Measurements from ENCODE around the gene ARSB.

Gene ARSB

DNA sequence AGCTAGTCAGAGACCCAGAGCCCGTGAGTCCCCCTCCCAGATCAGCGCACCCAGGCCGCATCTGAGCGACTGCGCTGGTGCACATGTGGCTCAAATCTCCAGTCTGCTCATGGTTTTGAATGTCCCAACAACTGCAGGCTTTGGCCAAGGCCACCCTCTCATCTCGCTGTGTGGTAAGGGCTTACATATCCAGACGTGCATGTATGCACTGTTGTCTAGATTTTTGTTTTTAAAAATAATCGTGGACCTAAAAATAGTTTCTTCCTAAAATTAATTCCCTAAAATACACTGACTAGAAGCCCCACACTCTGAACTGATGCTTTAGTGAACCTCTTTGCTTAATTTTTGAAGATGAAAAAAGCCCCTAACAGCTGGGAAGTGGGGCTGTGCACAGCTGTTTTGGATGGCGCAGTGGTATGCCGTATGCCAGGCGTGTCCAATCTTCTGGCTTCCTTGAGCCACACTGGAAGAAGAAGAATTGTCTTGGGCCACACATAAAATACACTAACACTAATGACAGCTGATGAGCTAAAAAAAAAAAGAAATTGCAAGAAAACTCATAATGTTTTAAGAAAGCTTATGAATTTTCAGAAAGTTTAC is 193.5 kb downstream of the ARSB start:
- no peak overlapping the region for H2AK5ac ChIP-seq (ENCODE audit: low read length, severe bottlenecking)
- H4K8ac ChIP-seq (ENCODE audit: low read length) = no peak overlapping the region
- no peak overlapping the region for H2BK15ac ChIP-seq (ENCODE audit: low read depth, poor library complexity, severe bottlenecking)
- peaks cover 5% of the 10 kb centered on the region for H3K4me1 ChIP-seq (ENCODE audit: control insufficient read depth, insufficient read depth, low read depth, low read length)
- H3K4ac ChIP-seq (ENCODE audit: low read depth in 1 of 2, low read length in 2 of 2) = no peak overlapping the region
- H3K36me3 ChIP-seq (ENCODE audit: control insufficient read depth in 1 of 2, insufficient read depth in 2 of 2, low read depth in 1 of 2, low read length in 2 of 2) = no peaks in the 10 kb centered on the region
- no peak for DNase-seq
- no peak overlapping the region for H2BK12ac ChIP-seq (ENCODE audit: low read length in 2 of 2)
- H2AFZ ChIP-seq (ENCODE audit: low read depth, low read length) = no peak overlapping the region
- 94% methylated on average over 5 of the region's 11 CpGs for WGBS
- no peak overlapping the region for H3K9ac ChIP-seq (ENCODE audit: low read length)
- H4K91ac ChIP-seq (ENCODE audit: low read length) = no peak overlapping the region
- H2BK5ac ChIP-seq (ENCODE audit: low read depth, low read length, poor library complexity, severe bottlenecking) = no peak overlapping the region
- no peak overlapping the region for H3K4me2 ChIP-seq (ENCODE audit: low read length, poor library complexity, severe bottlenecking)
- no peak overlapping the region for H3K4me3 ChIP-seq (ENCODE audit: insufficient read depth in 1 of 2, low read depth in 1 of 2, low read length in 2 of 2)
- no peaks in the 10 kb centered on the region for H3K27me3 ChIP-seq (ENCODE audit: control insufficient read depth in 1 of 2, insufficient read depth in 1 of 2, low read length in 2 of 2)
- H3K23ac ChIP-seq (ENCODE audit: low read length in 2 of 2) = no peak overlapping the region
- H3K9me3 ChIP-seq (ENCODE audit: control insufficient read depth, low read length) = no peaks in the 10 kb centered on the region
- H3K18ac ChIP-seq (ENCODE audit: low read depth in 1 of 2, low read length in 2 of 2) = no peak overlapping the region
- no peak overlapping the region for H2BK120ac ChIP-seq (ENCODE audit: low read depth, low read length)
- no peak overlapping the region for H3K27ac ChIP-seq (ENCODE audit: low read length, poor library complexity, severe bottlenecking)
- peaks cover 3% of the 10 kb centered on the region for H3K79me1 ChIP-seq (replicated peaks; ENCODE audit: low read length, poor library complexity, severe bottlenecking)
- H3K14ac ChIP-seq (ENCODE audit: low read length in 2 of 2) = peak overlapping the region in 1 of 2 experiments; percentile 76

DNA sequence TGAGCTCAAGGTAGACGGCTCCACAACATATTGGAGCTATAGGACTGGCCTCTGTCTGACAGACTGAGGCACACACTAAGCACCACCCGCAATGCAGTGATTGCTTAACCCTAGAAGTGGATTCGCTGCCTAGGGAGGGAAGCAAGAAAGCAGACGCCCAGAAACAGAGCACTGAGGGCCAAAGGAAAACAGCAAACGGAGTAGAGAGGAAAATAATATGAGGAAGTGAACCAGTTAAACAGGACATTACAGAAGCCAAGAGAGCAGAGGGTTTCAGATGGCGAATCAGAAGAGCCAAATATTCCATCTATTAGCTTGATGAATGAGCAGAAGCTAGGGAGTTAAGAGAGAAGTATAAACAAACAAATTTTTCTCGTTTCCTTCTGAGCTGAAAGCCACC is 197.3 kb downstream of the ARSB start:
- Histone ChIP-seq H2BK15ac (ENCODE audit: low read depth, poor library complexity, severe bottlenecking) (no peak overlapping the region), H2BK120ac (ENCODE audit: low read depth, low read length) (no peak overlapping the region), H3K79me1 (replicated peaks; ENCODE audit: low read length, poor library complexity, severe bottlenecking) (no peaks in the 10 kb centered on the region), H3K4me2 (ENCODE audit: low read length, poor library complexity, severe bottlenecking) (no peak overlapping the region), H3K4me1 (ENCODE audit: control insufficient read depth, insufficient read depth, low read depth, low read length) (no peaks in the 10 kb centered on the region), H3K9ac (ENCODE audit: low read length) (peak overlapping the region; percentile 73), H3K27me3 (ENCODE audit: control insufficient read depth in 1 of 2, insufficient read depth in 1 of 2, low read length in 2 of 2) (no peaks in the 10 kb centered on the region), H3K36me3 (ENCODE audit: control insufficient read depth in 1 of 2, insufficient read depth in 2 of 2, low read depth in 1 of 2, low read length in 2 of 2) (no peaks in the 10 kb centered on the region), H2BK12ac (ENCODE audit: low read length in 2 of 2) (no peak overlapping the region), H2BK5ac (ENCODE audit: low read depth, low read length, poor library complexity, severe bottlenecking) (no peak overlapping the region), H3K14ac (ENCODE audit: low read length in 2 of 2) (no peak overlapping the region), H4K8ac (ENCODE audit: low read length) (no peak overlapping the region), H3K18ac (ENCODE audit: low read depth in 1 of 2, low read length in 2 of 2) (peak overlapping the region in 1 of 2 experiments; percentile 78), H3K9me3 (ENCODE audit: control insufficient read depth, low read length) (no peaks in the 10 kb centered on the region), H3K4ac (ENCODE audit: low read depth in 1 of 2, low read length in 2 of 2) (no peak overlapping the region), H3K27ac (ENCODE audit: low read length, poor library complexity, severe bottlenecking) (no peak overlapping the region), H2AK5ac (ENCODE audit: low read length, severe bottlenecking) (no peak overlapping the region), H3K23ac (ENCODE audit: low read length in 2 of 2) (no peak overlapping the region), H4K91ac (ENCODE audit: low read length) (no peak overlapping the region), H2AFZ (ENCODE audit: low read depth, low read length) (no peak overlapping the region), H3K4me3 (ENCODE audit: insufficient read depth in 1 of 2, low read depth in 1 of 2, low read length in 2 of 2) (peak overlapping the region in 1 of 2 experiments; percentile 5)
- peak; percentile 54 for DNase-seq
- WGBS = 56% methylated on average over 6 of the region's 7 CpGs

GRCh38 chr5:78785454-78785853 is 199.7 kb downstream of the ARSB start:
- no peak for DNase-seq

DNA sequence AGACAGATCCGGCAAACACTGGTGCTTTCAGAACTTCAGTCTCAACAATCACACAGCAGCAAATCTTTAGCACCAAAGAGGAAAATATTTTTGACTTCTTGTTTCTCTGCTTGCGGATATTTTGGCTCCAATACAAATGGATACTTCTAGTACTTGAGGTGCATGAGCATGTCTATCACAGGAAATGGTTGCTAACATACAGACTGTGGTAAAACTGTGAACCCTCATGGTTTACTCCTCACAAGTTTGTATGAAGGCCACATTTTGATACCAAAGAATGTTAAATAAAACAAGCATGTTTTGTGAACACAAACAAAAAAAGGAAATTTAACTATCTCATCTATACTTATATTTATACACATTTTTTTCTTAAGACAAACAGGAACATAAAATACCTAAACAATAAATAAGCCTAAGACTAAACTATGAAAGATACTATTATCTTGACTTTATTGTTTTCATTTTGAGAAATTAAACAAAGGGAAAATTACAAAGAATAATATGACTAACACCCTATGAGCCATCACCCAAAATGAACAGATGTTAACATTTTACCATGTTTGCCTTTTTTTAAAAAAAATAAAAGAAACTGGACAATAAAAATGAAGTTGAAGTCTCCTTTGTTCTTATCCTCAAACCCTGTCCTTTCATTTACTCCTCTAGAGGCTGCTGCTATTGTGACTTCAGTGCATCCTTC is 201.5 kb downstream of the ARSB start:
- Histone ChIP-seq H2BK12ac (ENCODE audit: low read length in 2 of 2) (no peak overlapping the region), H3K27ac (ENCODE audit: low read length, poor library complexity, severe bottlenecking) (no peak overlapping the region), H2BK15ac (ENCODE audit: low read depth, poor library complexity, severe bottlenecking) (no peak overlapping the region), H2AK5ac (ENCODE audit: low read length, severe bottlenecking) (no peak overlapping the region), H3K4me3 (ENCODE audit: insufficient read depth in 1 of 2, low read depth in 1 of 2, low read length in 2 of 2) (no peak overlapping the region), H2AFZ (ENCODE audit: low read depth, low read length) (no peak overlapping the region), H3K36me3 (ENCODE audit: control insufficient read depth in 1 of 2, insufficient read depth in 2 of 2, low read depth in 1 of 2, low read length in 2 of 2) (peaks cover 0 to 7% of the 10 kb centered on the region in 2 experiments), H4K8ac (ENCODE audit: low read length) (no peak overlapping the region), H3K4me2 (ENCODE audit: low read length, poor library complexity, severe bottlenecking) (no peak overlapping the region), H2BK5ac (ENCODE audit: low read depth, low read length, poor library complexity, severe bottlenecking) (no peak overlapping the region), H3K23ac (ENCODE audit: low read length in 2 of 2) (no peak overlapping the region), H4K91ac (ENCODE audit: low read length) (no peak overlapping the region), H3K79me1 (replicated peaks; ENCODE audit: low read length, poor library complexity, severe bottlenecking) (no peaks in the 10 kb centered on the region), H3K14ac (ENCODE audit: low read length in 2 of 2) (no peak overlapping the region), H3K9me3 (ENCODE audit: control insufficient read depth, low read length) (no peaks in the 10 kb centered on the region), H3K4ac (ENCODE audit: low read depth in 1 of 2, low read length in 2 of 2) (no peak overlapping the region), H3K4me1 (ENCODE audit: control insufficient read depth, insufficient read depth, low read depth, low read length) (no peaks in the 10 kb centered on the region), H2BK120ac (ENCODE audit: low read depth, low read length) (no peak overlapping the region), H3K18ac (ENCODE audit: low read depth in 1 of 2, low read length in 2 of 2) (no peak overlapping the region), H3K27me3 (ENCODE audit: control insufficient read depth in 1 of 2, insufficient read depth in 1 of 2, low read length in 2 of 2) (no peaks in the 10 kb centered on the region), H3K9ac (ENCODE audit: low read length) (no peak overlapping the region)
- DNase-seq = no peak
- 100% methylated on average over 2 of the region's 2 CpGs for WGBS

More at GRCh38 chr5:78785454-78785853, 199.7 kb downstream of the ARSB start:
- Histone ChIP-seq H2AK5ac (ENCODE audit: low read length, severe bottlenecking) (no peak overlapping the region), H2BK12ac (ENCODE audit: low read length in 2 of 2) (no peak overlapping the region), H3K4ac (ENCODE audit: low read depth in 1 of 2, low read length in 2 of 2) (no peak overlapping the region), H3K23ac (ENCODE audit: low read length in 2 of 2) (no peak overlapping the region), H3K4me2 (ENCODE audit: low read length, poor library complexity, severe bottlenecking) (no peak overlapping the region), H3K18ac (ENCODE audit: low read depth in 1 of 2, low read length in 2 of 2) (no peak overlapping the region), H3K9ac (ENCODE audit: low read length) (no peak overlapping the region), H3K4me1 (ENCODE audit: control insufficient read depth, insufficient read depth, low read depth, low read length) (no peaks in the 10 kb centered on the region), H2BK5ac (ENCODE audit: low read depth, low read length, poor library complexity, severe bottlenecking) (no peak overlapping the region), H4K91ac (ENCODE audit: low read length) (no peak overlapping the region), H4K8ac (ENCODE audit: low read length) (no peak overlapping the region), H3K4me3 (ENCODE audit: insufficient read depth in 1 of 2, low read depth in 1 of 2, low read length in 2 of 2) (no peak overlapping the region), H3K14ac (ENCODE audit: low read length in 2 of 2) (no peak overlapping the region), H3K27me3 (ENCODE audit: control insufficient read depth in 1 of 2, insufficient read depth in 1 of 2, low read length in 2 of 2) (no peaks in the 10 kb centered on the region), H2BK15ac (ENCODE audit: low read depth, poor library complexity, severe bottlenecking) (no peak overlapping the region), H3K79me1 (replicated peaks; ENCODE audit: low read length, poor library complexity, severe bottlenecking) (no peaks in the 10 kb centered on the region), H3K27ac (ENCODE audit: low read length, poor library complexity, severe bottlenecking) (no peak overlapping the region), H3K9me3 (ENCODE audit: control insufficient read depth, low read length) (no peaks in the 10 kb centered on the region), H3K36me3 (ENCODE audit: control insufficient read depth in 1 of 2, insufficient read depth in 2 of 2, low read depth in 1 of 2, low read length in 2 of 2) (peaks cover 0 to 3% of the 10 kb centered on the region in 2 experiments), H2AFZ (ENCODE audit: low read depth, low read length) (no peak overlapping the region), H2BK120ac (ENCODE audit: low read depth, low read length) (no peak overlapping the region)
- 94% methylated on average over 1 of the region's 1 CpG for WGBS
